ENCODE data around the gene PRSS1.
"Not testable (repeated sequence)": the region's sequence is repeated elsewhere in the genome, so short reads cannot be mapped to it uniquely, and the experiment has no call there.

PRSS1 gene

DNA sequence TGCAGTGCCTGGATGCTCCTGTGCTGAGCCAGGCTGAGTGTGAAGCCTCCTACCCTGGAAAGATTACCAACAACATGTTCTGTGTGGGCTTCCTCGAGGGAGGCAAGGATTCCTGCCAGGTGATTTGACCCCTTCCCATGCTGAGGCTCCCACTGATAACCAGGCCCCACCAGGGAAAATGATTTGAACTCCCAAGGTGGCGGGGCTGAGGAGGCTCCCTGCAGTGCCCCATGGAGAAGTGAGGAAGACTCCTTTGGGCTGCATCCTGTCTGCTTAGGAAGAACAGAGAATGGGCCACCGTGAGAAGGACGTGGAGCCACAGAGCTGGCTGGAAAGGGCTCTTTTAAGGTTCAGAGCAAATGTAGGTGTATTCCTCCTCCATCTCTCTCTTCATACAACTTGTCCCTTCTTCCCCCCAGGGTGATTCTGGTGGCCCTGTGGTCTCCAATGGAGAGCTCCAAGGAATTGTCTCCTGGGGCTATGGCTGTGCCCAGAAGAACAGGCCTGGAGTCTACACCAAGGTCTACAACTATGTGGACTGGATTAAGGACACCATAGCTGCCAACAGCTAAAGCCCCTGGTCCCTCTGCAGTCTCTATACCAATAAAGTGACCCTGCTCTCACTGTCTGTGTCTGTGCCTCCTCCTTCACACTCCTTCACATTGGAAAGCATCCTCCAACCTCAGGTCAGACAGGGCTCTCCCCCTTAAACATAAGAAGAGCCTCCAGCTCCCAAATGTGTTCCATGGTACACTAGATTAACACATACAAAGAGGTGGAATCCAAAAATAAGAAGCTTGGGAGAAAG is 24.9 kb downstream of the PRSS1 start:
- DNase-seq (ENCODE audit: low read depth), result no peak

DNA sequence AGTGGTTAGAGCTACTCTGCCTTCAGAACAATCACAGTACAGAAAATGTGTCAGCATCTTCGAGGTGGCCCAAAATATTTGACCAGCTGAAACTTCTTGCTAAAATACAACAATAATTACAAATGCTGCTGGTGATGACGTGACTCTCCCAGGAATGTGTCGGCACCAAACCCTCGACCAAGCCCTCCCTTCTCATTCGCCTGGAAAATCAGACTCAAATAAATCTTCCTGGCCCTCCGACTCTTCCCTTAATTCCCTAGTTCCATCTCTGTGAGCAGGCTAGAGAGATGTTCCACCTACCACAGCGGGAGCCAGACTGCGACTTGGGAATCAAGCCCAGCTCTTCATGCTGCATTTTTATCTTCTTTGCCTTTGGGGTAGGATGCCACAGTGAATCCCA is 25.6 kb downstream of the PRSS1 start:
- no peak for DNase-seq (ENCODE audit: low read depth)

DNA sequence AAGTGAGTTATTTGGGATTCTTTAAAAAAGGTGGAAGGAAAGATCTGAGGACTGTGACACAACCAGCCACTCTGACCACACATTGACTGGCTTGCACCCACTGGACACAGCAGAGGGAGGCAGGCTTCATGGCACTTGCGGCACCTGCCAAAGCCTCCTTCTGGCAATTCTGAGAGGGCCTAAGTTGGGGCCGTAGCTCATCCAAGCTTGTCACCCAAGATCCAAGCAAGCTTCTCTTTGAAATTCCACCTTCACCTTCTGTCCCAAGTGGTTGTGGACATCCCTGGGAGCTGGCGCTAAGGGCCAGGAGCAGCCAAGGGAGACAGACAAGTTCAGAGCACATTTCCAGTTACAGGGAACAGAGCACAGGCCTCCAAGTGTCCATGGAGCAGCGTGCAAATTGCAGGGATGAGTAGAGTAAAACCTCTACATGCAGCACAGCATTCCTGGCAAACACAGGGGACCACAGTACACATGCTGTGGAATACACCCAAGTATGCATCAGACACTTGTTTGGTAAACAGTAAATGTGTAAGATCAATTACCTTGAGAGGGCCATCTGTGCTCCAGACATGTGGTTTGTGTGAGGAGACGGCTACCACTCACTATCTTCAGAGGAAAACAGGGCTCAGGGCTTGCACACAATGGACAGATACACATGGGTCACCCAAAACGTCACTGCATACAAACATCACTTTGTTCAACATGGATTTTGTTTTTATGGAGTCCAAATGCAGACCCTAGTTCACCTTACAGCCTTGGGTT is 26.3 kb downstream of the PRSS1 start:
- not testable (repeated sequence) for DNase-seq (ENCODE audit: low read depth)

DNA sequence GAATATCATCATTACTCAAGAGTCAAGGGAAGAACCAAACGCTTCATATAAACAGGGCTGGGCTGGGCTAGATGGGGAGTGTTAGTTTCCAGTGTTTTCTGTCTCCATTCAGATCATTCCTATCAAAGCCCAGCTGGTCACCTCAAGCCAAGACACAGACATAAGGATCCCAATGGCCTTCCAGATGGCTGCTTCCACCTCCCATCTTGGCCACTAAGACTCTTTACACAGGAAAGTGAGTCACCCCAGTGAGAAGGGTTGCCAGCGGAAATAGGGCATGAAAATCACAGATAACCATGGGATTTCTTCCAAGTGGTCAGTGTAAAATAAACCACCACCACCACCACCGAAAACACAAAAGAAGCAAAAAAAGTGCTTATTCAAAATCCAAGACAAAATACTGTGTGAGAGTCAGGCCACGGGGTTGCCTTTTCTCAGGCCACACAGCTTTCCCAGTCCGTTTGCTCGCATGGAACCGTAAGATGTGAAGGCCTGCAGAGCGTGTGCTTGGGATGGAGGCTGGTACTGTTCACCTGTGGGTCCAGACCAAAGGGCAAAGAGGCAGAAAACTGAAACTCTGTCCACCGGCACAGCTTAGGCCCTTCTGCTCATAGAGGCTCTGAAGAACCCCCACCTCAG is 27.1 kb downstream of the PRSS1 start:
- peak; percentile 70 for DNase-seq (ENCODE audit: low read depth)

DNA sequence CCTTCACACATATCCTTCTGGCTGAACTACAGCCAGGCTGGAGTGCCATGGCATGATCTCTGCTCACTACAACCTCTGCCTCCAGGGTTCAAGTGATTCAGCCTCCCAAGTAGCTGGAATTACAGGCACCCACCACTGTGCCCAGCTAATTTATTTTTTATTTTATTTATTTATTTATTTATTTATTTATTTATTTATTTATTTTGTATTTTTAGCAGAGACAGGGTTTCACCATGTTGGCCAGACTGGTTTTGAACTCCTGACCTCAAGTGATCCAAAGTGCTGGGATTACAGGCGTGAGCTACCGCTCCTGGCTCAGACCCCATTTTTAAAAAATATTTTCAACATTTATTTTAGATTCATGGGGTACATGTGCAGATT is 27.6 kb downstream of the PRSS1 start:
- not testable (repeated sequence) for DNase-seq (ENCODE audit: low read depth)

DNA sequence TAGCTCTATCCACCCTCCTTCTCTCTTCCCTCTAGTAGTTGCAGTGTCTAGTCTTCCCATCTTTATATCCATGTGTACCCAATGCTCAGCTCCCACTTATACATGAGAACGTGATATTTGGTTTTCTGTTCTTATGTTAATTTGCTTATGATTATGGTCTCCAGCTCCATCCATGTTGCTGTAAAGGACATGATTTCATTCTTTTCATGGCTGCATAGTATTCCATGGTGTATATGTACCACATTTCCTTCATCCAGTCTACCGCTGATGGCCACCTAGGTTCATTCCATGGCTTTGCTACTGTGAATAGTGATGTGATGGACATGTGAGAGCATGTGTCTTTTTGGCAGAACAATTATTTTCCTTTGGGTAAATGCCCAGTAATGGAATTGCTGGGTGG is 28.0 kb downstream of the PRSS1 start:
- no peak for DNase-seq (ENCODE audit: low read depth)

DNA sequence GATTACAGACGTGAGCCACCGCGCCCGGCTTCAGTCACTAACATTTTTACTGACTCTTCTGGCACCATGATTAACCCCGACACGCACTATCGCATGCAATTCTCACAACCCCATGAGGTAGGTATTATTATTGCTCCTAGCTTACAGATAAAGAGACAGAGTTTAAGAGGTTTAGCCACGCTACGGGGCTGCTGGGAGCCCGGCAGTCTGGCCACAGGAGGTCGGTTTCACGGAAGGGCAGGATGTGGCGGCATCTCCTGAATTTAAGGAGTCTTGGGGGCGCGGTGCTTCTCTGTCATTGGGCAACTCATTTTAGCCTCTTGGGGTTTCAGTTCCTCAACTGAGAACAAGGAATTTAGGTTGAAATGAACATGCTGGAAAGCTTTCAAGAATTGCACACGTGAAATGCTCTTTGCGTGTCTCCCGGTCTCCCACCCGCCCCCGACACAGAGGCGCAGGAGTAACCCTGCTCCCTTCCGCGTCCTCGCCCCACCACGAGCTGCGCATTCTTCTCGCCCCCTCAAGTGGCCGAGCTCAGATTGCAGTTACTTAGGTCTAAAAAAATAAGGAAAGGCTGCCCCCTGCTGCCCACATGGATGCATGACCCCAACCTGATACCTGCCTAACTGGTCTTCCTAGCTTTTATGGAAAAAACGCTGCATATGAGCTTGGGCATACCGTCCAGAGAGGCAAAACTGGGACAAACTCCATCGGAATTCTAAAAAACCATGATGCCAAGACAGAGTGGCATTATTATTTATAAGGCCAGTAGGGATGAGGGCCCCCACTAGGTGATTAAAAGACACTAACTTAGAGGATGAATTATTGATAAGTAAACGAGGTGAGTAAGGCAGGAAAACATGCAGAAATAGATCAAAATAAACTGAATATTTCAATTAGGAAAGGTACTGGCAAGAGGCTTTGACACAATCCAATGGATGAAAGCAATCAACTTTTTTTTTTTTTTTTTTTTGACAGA is 33.9 kb downstream of the PRSS1 start:
- peak; percentile 93 for DNase-seq (ENCODE audit: low read depth)

DNA sequence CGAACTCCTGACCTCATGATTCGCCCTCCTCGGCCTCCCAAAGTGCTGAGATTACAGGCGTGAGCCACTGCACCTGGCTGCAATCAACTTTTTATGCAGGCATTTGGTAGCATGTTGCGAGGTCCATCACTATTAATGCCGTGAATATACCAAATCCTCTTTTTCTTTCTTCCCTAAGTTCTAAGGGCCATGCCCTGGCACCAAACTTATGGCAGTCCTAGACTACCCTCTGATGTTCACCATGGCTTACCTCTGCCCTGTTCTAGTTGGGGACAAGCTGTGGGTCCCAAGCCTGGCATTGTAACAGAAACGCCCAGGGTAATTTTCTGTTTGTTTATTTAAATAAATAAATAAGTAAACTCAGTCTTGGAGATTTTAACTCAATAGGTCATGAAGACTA is 34.8 kb downstream of the PRSS1 start:
- no peak for DNase-seq (ENCODE audit: low read depth)

DNA sequence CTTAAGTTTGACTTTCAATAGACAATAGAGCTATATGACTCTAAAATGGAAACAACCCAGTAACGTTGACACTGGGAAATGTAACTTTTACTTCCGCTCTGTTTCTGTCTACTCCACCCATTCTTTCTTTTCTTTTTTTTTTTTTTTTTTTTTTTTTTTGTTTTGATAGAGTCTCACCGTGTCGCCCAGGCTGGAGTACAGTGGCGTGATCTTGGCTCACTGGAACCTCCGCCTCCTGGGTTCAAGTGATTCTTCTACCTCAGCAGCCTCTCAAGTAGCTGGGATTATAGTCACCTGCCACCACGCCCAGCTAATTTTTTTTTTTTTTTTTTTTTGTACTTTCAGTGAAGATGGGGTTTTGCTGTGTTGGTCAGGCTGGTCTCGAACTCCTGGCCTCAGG is 35.4 kb downstream of the PRSS1 start:
- no peak for DNase-seq (ENCODE audit: low read depth)

DNA sequence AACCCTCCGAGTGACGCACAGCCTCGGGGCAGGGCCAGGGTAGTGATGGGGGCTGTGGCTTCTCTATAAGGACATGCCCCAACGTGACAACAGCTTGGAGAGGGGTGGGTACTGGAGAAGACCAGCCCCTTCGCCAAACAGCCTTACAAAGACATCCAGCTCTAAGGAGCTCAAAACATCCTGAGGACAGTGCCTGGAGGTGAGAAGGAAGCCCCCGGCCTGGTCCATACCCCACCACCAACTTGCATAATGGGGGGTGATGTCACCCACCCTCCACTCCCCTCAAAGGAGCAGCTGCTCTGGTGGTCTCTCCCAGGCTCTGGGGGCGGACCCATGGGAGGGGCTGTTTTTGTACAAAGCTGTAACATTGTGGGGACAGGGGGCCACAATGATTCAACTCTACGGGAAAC is 36.6 kb downstream of the PRSS1 start:
- DNase-seq (ENCODE audit: low read depth), result no peak

DNA sequence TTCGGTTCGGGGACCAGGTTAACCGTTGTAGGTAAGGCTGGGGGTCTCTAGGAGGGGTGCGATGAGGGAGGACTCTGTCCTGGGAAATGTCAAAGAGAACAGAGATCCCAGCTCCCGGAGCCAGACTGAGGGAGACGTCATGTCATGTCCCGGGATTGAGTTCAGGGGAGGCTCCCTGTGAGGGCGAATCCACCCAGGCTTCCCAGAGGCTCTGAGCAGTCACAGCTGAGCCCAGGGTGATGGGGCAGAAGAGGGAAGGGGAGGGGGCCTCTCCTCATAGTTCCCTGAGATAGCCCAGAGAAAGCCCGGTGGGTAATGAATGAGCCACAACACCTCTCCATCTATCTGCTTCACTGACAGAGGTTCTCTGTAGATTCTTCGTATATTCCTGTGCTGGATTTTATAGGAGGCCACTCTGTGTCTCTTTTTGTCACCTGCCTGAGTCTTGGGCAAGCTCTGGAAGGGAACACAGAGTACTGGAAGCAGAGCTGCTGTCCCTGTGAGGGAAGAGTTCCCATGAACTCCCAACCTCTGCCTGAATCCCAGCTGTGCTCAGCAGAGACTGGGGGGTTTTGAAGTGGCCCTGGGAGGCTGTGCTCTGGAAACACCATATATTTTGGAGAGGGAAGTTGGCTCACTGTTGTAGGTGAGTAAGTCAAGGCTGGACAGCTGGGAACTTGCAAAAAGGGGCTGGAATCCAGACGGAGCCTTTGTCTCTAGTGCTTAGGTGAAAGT is 37.9 kb downstream of the PRSS1 start:
- no peak for DNase-seq (ENCODE audit: low read depth)

DNA sequence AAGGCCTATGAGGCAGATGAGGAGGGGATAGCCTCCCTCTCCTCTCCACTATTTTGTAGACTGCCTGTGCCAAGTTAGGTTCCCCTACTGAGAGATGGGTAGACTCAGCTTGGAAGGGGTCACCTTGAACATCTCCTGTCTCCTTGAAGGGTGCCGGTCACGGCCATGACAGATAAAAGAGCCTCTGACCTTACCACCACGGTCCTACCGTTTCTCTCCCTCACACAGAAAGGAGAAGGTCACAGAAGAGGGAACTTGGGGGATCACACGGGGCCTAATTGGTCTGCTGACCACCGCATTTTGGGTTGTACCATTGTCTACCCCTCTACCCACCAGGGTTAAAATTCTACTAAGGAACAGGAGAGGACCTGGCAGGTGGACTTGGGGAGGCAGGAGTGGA is 38.5 kb downstream of the PRSS1 start:
- DNase-seq (ENCODE audit: low read depth), result no peak

DNA sequence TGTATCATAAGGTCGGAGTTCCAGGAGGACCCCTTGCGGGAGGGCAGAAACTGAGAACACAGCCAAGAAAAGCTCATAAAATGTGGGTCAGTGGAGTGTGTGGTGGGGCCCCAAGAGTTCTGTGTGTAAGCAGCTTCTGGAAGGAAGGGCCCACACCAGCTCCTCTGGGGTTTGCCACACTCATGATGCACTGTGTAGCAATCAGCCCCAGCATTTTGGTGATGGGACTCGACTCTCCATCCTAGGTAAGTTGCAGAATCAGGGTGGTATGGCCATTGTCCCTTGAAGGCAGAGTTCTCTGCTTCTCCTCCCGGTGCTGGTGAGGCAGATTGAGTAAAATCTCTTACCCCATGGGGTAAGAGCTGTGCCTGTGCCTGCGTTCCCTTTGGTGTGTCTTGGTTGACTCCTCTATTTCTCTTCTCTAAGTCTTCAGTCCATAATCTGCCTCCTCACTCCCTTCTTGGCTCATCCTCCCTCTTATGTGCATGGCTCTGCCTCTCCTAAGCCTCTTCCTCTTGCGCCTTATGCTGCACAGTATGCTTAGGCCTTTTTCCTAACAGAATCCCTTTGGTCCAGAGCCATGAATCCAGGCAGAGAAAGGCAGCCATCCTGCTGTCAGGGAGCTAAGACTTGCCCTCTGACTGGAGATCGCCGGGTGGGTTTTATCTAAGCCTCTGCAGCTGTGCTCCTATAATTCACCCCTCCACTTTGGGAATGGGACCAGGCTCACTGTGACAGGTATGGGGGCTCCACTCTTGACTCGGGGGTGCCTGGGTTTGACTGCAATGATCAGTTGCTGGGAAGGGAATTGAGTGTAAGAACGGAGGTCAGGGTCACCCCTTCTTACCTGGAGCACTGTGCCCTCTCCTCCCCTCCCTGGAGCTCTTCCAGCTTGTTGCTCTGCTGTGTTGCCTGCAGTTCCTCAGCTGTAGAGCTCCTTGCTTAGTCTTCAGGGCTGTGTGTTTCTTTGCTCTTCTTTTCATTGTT is 39.3 kb downstream of the PRSS1 start:
- no peak for DNase-seq (ENCODE audit: low read depth)

DNA sequence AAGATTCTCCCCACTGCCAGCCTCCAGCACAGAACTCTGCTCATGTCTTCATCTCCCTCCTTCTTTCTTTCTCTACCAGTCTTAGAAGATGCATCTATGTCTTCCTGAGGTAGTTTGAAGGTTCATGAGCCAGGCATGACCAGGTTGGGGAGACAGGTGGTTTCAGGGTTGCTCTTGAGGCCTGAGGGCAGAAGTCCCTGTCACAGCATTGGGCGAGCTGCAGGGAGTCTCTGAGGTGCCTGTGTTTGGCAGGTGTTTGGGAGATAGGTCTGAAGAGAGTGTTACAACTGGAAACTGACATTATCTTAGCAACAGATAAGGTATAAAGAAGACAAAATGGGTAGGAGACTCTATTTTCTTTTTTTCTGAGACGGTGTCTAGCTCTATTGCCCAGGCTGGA is 40.2 kb downstream of the PRSS1 start:
- no peak for DNase-seq (ENCODE audit: low read depth)

DNA sequence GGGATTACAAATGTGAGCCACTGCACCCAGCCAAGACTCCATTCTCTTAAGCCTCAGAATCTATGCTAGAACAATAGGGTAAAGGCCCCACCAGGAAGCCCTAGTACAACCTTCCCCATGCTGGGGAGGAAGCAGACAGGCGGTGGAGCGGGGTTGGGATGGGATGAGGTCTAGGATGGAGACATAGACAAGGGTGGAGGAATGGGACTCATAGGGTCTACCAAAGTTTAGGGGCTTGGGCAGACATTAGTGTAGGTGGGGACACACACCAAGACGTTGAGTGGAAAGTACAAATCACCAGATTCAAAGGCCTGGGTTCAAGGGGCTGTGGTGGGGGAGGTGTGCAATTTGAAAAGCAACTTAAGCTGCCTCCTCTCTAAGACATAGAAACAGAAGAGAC is 40.8 kb downstream of the PRSS1 start:
- no peak for DNase-seq (ENCODE audit: low read depth)

DNA sequence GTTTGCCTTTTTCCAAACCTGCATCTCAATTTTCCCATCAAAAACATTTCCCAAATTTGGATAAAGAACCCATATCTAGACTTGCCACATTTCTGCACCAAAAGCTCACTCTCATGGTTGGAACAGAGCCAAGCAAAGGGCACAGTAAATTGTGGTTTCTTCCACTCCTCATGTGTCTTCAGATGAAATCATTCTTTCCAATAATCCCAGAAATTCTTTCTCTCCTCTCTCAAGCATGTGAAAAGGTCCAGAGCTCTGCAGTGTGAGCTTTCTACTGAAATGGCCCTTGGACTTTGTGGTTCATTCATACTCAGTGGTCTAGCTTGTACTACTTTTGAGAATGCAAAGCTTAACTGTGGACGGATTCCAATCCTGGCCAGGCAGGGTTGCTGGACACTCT is 41.3 kb downstream of the PRSS1 start:
- DNase-seq (ENCODE audit: low read depth), result no peak

DNA sequence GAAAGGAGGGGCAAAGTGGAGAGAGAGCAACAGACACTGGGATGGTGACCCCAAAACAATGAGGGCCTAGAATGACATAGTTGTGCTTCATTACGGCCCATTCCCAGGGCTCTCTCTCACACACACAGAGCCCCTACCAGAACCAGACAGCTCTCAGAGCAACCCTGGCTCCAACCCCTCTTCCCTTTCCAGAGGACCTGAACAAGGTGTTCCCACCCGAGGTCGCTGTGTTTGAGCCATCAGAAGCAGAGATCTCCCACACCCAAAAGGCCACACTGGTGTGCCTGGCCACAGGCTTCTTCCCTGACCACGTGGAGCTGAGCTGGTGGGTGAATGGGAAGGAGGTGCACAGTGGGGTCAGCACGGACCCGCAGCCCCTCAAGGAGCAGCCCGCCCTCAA is 42.2 kb downstream of the PRSS1 start:
- no peak for DNase-seq (ENCODE audit: low read depth)

DNA sequence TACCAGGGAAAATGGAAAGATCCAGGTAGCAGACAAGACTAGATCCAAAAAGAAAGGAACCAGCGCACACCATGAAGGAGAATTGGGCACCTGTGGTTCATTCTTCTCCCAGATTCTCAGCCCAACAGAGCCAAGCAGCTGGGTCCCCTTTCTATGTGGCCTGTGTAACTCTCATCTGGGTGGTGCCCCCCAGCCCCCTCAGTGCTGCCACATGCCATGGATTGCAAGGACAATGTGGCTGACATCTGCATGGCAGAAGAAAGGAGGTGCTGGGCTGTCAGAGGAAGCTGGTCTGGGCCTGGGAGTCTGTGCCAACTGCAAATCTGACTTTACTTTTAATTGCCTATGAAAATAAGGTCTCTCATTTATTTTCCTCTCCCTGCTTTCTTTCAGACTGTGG is 42.9 kb downstream of the PRSS1 start:
- no peak for DNase-seq (ENCODE audit: low read depth)

DNA sequence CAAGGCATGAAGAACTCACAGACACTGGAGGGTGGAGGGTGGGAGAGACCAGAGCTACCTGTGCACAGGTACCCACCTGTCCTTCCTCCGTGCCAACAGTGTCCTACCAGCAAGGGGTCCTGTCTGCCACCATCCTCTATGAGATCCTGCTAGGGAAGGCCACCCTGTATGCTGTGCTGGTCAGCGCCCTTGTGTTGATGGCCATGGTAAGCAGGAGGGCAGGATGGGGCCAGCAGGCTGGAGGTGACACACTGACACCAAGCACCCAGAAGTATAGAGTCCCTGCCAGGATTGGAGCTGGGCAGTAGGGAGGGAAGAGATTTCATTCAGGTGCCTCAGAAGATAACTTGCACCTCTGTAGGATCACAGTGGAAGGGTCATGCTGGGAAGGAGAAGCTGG is 43.3 kb downstream of the PRSS1 start:
- DNase-seq (ENCODE audit: low read depth), result no peak

DNA sequence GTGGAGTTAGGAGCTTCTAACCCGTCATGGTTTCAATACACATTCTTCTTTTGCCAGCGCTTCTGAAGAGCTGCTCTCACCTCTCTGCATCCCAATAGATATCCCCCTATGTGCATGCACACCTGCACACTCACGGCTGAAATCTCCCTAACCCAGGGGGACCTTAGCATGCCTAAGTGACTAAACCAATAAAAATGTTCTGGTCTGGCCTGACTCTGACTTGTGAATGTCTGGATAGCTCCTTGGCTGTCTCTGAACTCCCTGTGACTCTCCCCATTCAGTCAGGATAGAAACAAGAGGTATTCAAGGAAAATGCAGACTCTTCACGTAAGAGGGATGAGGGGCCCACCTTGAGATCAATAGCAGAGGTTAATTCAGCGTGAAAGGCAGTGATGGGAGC is 43.9 kb downstream of the PRSS1 start:
- DNase-seq (ENCODE audit: low read depth), result peak; percentile 50
